Adipocyte (in vitro differentiated cells): ENCODE data around the gene SMAD4.
A peak's percentile ranks its signal among the peaks of the same experiment; 100 is the strongest.
"Not testable (repeated sequence)": the region's sequence is repeated elsewhere in the genome, so short reads cannot be mapped to it uniquely, and the experiment has no call there.

Source experiments
- DNase-seq: peaks from one replicate; pipeline ENCODE4 v3.0.0-alpha.2; 2015; ENCODE audit warnings: low read depth
- H3K27me3 ChIP-seq: replicated peaks from 2 replicates; pipeline ENCODE4 v1.7.0; 2013; ENCODE audit warnings: mild to moderate bottlenecking, low read length, moderate library complexity; ENCODE audit not compliant: control insufficient read depth, insufficient read depth
- H3K36me3 ChIP-seq: 2 replicates; pipeline ENCODE4 v1.7.0; 2013; ENCODE audit warnings: low read length, mild to moderate bottlenecking, moderate library complexity; ENCODE audit not compliant: control insufficient read depth, insufficient read depth, severe bottlenecking
- H3K4me1 ChIP-seq: 2 replicates; pipeline ENCODE4 v1.7.0; 2013; ENCODE audit warnings: mild to moderate bottlenecking, low read length, moderate library complexity; ENCODE audit not compliant: control insufficient read depth, insufficient read depth
- H3K4me3 ChIP-seq: 2 replicates; pipeline ENCODE4 v1.7.0; 2013; ENCODE audit warnings: mild to moderate bottlenecking, low read length, moderate library complexity
- H3K9ac ChIP-seq: 2 replicates; pipeline ENCODE4 v1.7.0; 2013; ENCODE audit warnings: mild to moderate bottlenecking, low read length, moderate library complexity
- H3K9me3 ChIP-seq: 2 replicates; pipeline ENCODE4 v1.7.0; 2013; ENCODE audit warnings: mild to moderate bottlenecking, low read length, moderate library complexity; ENCODE audit not compliant: control insufficient read depth

The SMAD4 gene

DNA sequence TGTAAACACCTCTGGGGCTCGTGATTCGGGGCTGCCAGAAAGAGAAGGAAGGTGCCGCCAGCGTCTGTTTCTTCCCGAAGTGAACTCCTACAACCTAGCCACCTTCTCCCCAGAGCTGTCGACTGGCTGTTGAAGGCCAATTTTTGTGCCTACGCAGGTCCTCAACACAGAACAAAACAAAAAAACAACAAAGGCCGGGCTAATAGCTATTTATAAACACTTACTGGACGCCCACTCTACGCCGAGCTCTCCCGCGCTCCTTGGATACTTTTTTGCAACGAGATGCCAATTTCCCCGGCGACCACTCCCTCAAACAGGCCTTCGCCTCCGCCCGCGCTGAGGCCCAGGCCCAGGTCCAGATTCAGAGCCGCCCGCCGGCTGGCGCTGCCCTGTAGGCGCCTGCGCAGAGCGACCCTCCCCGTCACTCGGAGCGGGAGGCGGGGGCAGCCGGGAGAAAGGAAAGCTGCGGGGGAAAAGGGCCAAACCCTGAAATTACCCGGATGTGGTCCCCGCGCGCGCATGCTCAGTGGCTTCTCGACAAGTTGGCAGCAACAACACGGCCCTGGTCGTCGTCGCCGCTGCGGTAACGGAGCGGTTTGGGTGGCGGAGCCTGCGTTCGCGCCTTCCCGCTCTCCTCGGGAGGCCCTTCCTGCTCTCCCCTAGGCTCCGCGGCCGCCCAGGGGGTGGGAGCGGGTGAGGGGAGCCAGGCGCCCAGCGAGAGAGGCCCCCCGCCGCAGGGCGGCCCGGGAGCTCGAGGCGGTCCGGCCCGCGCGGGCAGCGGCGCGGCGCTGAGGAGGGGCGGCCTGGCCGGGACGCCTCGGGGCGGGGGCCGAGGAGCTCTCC lies at the start of gene SMAD4:
SMAD4 (plus strand) TSS at position 520 of the 843 bp plus-strand sequence. CDS start 16,834 bp downstream, outside the sequence.
- Histone ChIP-seq H3K9ac (peak within 1 kb of the TSS; percentile 90), H3K36me3 (peaks cover 3% of the 10 kb centered on the region), H3K27me3 (no peaks in the 10 kb centered on the region), H3K4me1 (peaks cover 33% of the 10 kb centered on the region), H3K9me3 (no peaks in the 10 kb centered on the region), H3K4me3 (peak within 1 kb of the TSS; percentile 90)
- DNase-seq: peak; percentile 98

GRCh38 chr18:50981381-50981780 lies 48.6 kb upstream of the SMAD4 start:
- H3K4me3 ChIP-seq: no peak overlapping the region
- no peaks in the 10 kb centered on the region for H3K27me3 ChIP-seq
- H3K9ac ChIP-seq: no peak overlapping the region
- no peak for DNase-seq
- peaks cover 16% of the 10 kb centered on the region for H3K4me1 ChIP-seq
- no peaks in the 10 kb centered on the region for H3K9me3 ChIP-seq
- peaks cover 42% of the 10 kb centered on the region for H3K36me3 ChIP-seq

GRCh38 chr18:50982086-50982801 lies 47.8 kb upstream of the SMAD4 start:
- H3K4me3 ChIP-seq: no peak overlapping the region
- no peak overlapping the region for H3K9ac ChIP-seq
- H3K9me3 ChIP-seq: no peaks in the 10 kb centered on the region
- peaks cover 33% of the 10 kb centered on the region for H3K36me3 ChIP-seq
- H3K27me3 ChIP-seq: no peaks in the 10 kb centered on the region
- no peak for DNase-seq
- peaks cover 25% of the 10 kb centered on the region for H3K4me1 ChIP-seq

GRCh38 chr18:50982802-50983179 lies 47.2 kb upstream of the SMAD4 start:
- Histone ChIP-seq H3K4me3 (no peak overlapping the region), H3K27me3 (no peaks in the 10 kb centered on the region), H3K36me3 (peaks cover 28% of the 10 kb centered on the region), H3K9ac (no peak overlapping the region), H3K4me1 (peaks cover 29% of the 10 kb centered on the region), H3K9me3 (no peaks in the 10 kb centered on the region)
- DNase-seq: peak; percentile 5

DNA sequence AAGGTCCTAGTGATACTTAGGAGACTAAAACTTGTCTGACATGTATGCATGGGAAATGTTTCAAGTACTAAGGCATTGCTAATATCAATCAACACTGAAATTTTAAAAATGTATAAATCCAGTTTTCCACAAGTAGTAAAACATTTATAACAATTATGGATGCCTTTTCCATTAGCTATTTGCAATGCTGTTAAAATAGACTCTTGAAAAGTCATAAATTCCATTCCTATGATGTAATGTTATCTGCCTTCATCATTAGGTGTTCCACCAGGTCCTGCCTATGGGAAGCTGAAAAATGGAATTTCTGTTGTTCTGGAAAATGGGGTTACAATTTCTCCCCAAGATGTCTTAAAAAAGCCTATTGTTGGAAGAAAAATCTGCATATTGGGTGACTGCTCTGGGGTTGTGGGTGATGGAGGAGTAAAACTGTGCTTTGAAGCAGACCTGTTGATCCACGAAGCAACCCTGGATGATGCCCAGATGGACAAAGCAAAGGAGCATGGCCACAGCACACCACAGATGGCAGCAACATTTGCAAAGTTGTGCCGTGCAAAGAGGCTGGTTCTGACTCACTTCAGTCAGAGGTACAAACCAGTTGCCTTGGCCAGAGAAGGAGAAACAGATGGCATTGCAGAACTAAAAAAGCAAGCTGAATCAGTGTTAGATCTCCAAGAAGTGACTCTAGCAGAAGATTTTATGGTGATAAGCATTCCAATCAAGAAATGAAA lies 43.5 kb upstream of the SMAD4 start:
- peaks cover 7% of the 10 kb centered on the region for H3K36me3 ChIP-seq
- peak; percentile 43 for DNase-seq

GRCh38 chr18:50987261-50987660 lies 42.8 kb upstream of the SMAD4 start:
- H3K4me1 ChIP-seq: peaks cover 22% of the 10 kb centered on the region
- no peaks in the 10 kb centered on the region for H3K27me3 ChIP-seq
- H3K4me3 ChIP-seq: no peak overlapping the region
- peak overlapping the region; percentile 0 for H3K9ac ChIP-seq
- DNase-seq: no peak
- peaks cover 7% of the 10 kb centered on the region for H3K36me3 ChIP-seq
- no peaks in the 10 kb centered on the region for H3K9me3 ChIP-seq

More for the DNA sequence above, 43.5 kb upstream of the SMAD4 start:
- H3K9me3 ChIP-seq: no peaks in the 10 kb centered on the region
- H3K4me3 ChIP-seq: no peak overlapping the region
- no peak overlapping the region for H3K9ac ChIP-seq
- H3K4me1 ChIP-seq: peaks cover 26% of the 10 kb centered on the region
- no peaks in the 10 kb centered on the region for H3K27me3 ChIP-seq

DNA sequence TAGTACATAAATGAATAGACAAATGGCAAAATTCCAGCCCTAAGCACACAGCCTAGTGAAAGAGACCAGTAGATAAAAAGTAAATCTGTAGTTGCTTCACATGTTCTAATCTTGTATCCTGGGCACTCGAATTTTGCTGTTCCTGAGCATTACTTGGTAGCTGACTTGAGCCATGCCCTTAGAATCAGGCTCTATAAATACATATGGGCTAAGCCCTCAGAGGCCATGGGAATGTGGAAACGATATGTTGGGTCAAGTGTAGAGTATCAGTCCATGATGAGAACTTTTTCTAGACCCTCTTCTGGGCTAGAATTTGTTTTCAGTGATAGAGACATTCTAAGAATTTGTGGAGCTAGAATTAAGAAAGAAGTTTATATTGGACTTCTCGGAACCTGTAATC lies 40.3 kb upstream of the SMAD4 start:
- peaks cover 2% of the 10 kb centered on the region for H3K36me3 ChIP-seq
- H3K9ac ChIP-seq: no peak overlapping the region
- H3K4me1 ChIP-seq: peaks cover 18% of the 10 kb centered on the region
- no peak overlapping the region for H3K4me3 ChIP-seq
- no peak for DNase-seq
- H3K27me3 ChIP-seq: no peaks in the 10 kb centered on the region
- H3K9me3 ChIP-seq: no peaks in the 10 kb centered on the region

- no peak for DNase-seq
- H3K9ac ChIP-seq: no peak overlapping the region
- peaks cover 3% of the 10 kb centered on the region for H3K4me1 ChIP-seq
- H3K27me3 ChIP-seq: no peaks in the 10 kb centered on the region
- no peak overlapping the region for H3K4me3 ChIP-seq
- H3K36me3 ChIP-seq: no peaks in the 10 kb centered on the region
- no peaks in the 10 kb centered on the region for H3K9me3 ChIP-seq
Measured at GRCh38 chr18:50992351-50992762, 37.7 kb upstream of the SMAD4 start.

DNA sequence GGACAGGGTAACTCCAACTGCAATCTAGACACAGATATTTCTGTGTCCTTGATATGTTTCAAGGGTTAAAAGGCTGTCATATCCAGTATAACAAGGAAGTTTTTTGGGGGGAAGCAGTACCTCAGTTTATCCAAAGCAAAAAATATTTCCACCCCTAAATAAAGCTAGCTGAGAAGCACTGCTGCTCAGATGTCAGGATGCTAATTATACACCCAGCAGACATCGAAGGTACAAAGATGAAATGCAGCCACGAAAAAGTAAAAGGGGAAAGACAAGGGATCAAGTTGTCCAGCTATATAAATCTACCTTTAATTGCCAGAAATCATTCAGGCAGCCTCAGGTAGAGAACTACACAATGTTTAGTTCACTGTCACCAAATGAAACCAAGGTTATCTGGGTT lies 36.0 kb upstream of the SMAD4 start:
- Histone ChIP-seq H3K9me3 (no peaks in the 10 kb centered on the region), H3K4me3 (no peak overlapping the region), H3K4me1 (no peaks in the 10 kb centered on the region), H3K9ac (no peak overlapping the region), H3K27me3 (no peaks in the 10 kb centered on the region), H3K36me3 (no peaks in the 10 kb centered on the region)
- DNase-seq: no peak

- not testable (repeated sequence) for H3K27me3 ChIP-seq
Measured at GRCh38 chr18:51003174-51003573, 26.8 kb upstream of the SMAD4 start.

More at GRCh38 chr18:51003174-51003573, 26.8 kb upstream of the SMAD4 start:
- H3K36me3 ChIP-seq, H3K9ac ChIP-seq, DNase-seq, H3K9me3 ChIP-seq, H3K4me1 ChIP-seq, H3K4me3 ChIP-seq: not testable (repeated sequence)
